HEK293 (cell line): ENCODE measurements around the gene SYNGR3.

Source experiments
- CTCF ChIA-PET: fragments of 350-600 bp; formaldehyde crosslinking; extraction: SDS; loops from one replicate; lab custom pipeline; 2021; ENCODE audit warnings: antibody characterized with exemption; lab: Yijun Ruan, JAX
- POLR2A ChIA-PET: fragments of 300-600 bp; formaldehyde crosslinking; extraction: SDS; loops from one replicate; lab custom pipeline; 2020; ENCODE audit warnings: antibody characterized with exemption, inconsistent platforms; lab: Yijun Ruan, JAX
- H3K27ac ChIP-seq: fragments of 200-500 bp; sonication (Bioruptor generic); 2 replicates; pipeline ENCODE4 v1.5.1; 2014; ENCODE audit warnings: low read depth, low read length, control low read depth, inconsistent platforms; ENCODE audit errors: extremely low read depth
- H3K36me3 ChIP-seq, 2 experiments: fragments of 200-500 bp in 1 of 2; sonication (Bioruptor generic) in 1 of 2; 1 replicate in 1 of 2; 2 replicates in 1 of 2; pipeline ENCODE4 v1.5.1; 2014 to 2017; ENCODE audit warnings: inconsistent platforms in 2 of 2, low read length in 2 of 2; ENCODE audit not compliant: control insufficient read depth in 2 of 2, insufficient read depth in 1 of 2
- H3K4me1 ChIP-seq: fragments of 200-500 bp; sonication (Bioruptor generic); 2 replicates; pipeline ENCODE4 v1.5.1; 2014; ENCODE audit warnings: mild to moderate bottlenecking, low read length, inconsistent platforms; ENCODE audit not compliant: control insufficient read depth, insufficient read depth
- H3K4me3 ChIP-seq: 2 replicates; pipeline ENCODE4 v1.5.1; 2011; ENCODE audit warnings: low read depth, mild to moderate bottlenecking, control low read depth, low read length, moderate library complexity
- H3K9me3 ChIP-seq: fragments of 200-500 bp; sonication (Bioruptor generic); 2 replicates; pipeline ENCODE4 v1.5.1; 2014; ENCODE audit warnings: low read depth, low read length, inconsistent platforms; ENCODE audit not compliant: control insufficient read depth, insufficient read depth
- GFI1B ChIP-seq: fragments of 450-650 bp; formaldehyde crosslinking; IDR thresholded peaks from 2 replicates; pipeline ENCODE4 v1.5.1; 2016; ENCODE audit warnings: missing biosample characterization, missing genetic modification characterization
- OSR2 ChIP-seq: fragments of 450-650 bp; formaldehyde crosslinking; IDR thresholded peaks from 2 replicates; pipeline ENCODE4 v1.5.1; 2016; ENCODE audit warnings: missing biosample characterization, missing genetic modification characterization
- PRDM6 ChIP-seq: fragments of 450-650 bp; formaldehyde crosslinking; IDR thresholded peaks from 2 replicates; pipeline ENCODE4 v1.5.1; 2017; ENCODE audit warnings: missing biosample characterization, missing genetic modification characterization
- REST ChIP-seq: fragments of 450-650 bp; formaldehyde crosslinking; IDR thresholded peaks from 2 replicates; pipeline ENCODE4 v1.5.1; 2016; ENCODE audit warnings: missing biosample characterization, missing genetic modification characterization
- SALL2 ChIP-seq: fragments of 450-650 bp; formaldehyde crosslinking; IDR thresholded peaks from 2 replicates; pipeline ENCODE4 v1.5.0; 2017; ENCODE audit warnings: missing biosample characterization, mild to moderate bottlenecking, missing genetic modification characterization, borderline replicate concordance
- SCRT2 ChIP-seq: fragments of 450-650 bp; formaldehyde crosslinking; IDR thresholded peaks from 2 replicates; pipeline ENCODE4 v1.5.1; 2016; ENCODE audit warnings: missing biosample characterization, missing genetic modification characterization
- SP2 ChIP-seq: fragments of 450-650 bp; formaldehyde crosslinking; IDR thresholded peaks from 2 replicates; pipeline ENCODE4 v1.5.1; 2016; ENCODE audit warnings: missing biosample characterization, missing genetic modification characterization
- ZBTB48 ChIP-seq: fragments of 450-650 bp; formaldehyde crosslinking; IDR thresholded peaks from 2 replicates; pipeline ENCODE4 v1.5.1; 2016; ENCODE audit warnings: missing biosample characterization, missing genetic modification characterization
- ZFP41 ChIP-seq: fragments of 450-650 bp; formaldehyde crosslinking; IDR thresholded peaks from 2 replicates; pipeline ENCODE4 v1.5.1; 2016; ENCODE audit warnings: missing biosample characterization, missing genetic modification characterization, borderline replicate concordance
- ZNF10 ChIP-seq: fragments of 450-650 bp; formaldehyde crosslinking; IDR thresholded peaks from 2 replicates; pipeline ENCODE4 v1.5.1; 2017; ENCODE audit warnings: missing biosample characterization, missing genetic modification characterization
- ZNF138 ChIP-seq: fragments of 450-650 bp; formaldehyde crosslinking; IDR thresholded peaks from 2 replicates; pipeline ENCODE4 v1.5.1; 2016; ENCODE audit warnings: missing biosample characterization, missing genetic modification characterization, borderline replicate concordance
- ZNF146 ChIP-seq: fragments of 450-650 bp; formaldehyde crosslinking; IDR thresholded peaks from 2 replicates; pipeline ENCODE4 v1.5.1; 2016; ENCODE audit warnings: missing biosample characterization, missing genetic modification characterization
- ZNF211 ChIP-seq: fragments of 450-650 bp; formaldehyde crosslinking; IDR thresholded peaks from 2 replicates; pipeline ENCODE4 v1.5.1; 2016; ENCODE audit warnings: low read depth, missing biosample characterization, missing genetic modification characterization
- ZNF362 ChIP-seq: fragments of 450-650 bp; formaldehyde crosslinking; IDR thresholded peaks from 2 replicates; pipeline ENCODE4 v1.5.1; 2016; ENCODE audit warnings: missing biosample characterization, missing genetic modification characterization
- ZNF404 ChIP-seq: fragments of 450-650 bp; formaldehyde crosslinking; IDR thresholded peaks from 2 replicates; pipeline ENCODE4 v1.5.1; 2017; ENCODE audit warnings: missing biosample characterization, missing genetic modification characterization
- ZNF544 ChIP-seq: fragments of 450-650 bp; formaldehyde crosslinking; IDR thresholded peaks from 2 replicates; pipeline ENCODE4 v1.5.0; 2017; ENCODE audit warnings: missing biosample characterization, missing genetic modification characterization
- ZNF704 ChIP-seq: fragments of 450-650 bp; formaldehyde crosslinking; IDR thresholded peaks from 2 replicates; pipeline ENCODE4 v1.5.1; 2016; ENCODE audit warnings: missing biosample characterization, missing genetic modification characterization
- ZNF707 ChIP-seq: fragments of 450-650 bp; formaldehyde crosslinking; IDR thresholded peaks from 2 replicates; pipeline ENCODE4 v1.5.1; 2016; ENCODE audit warnings: missing biosample characterization, missing genetic modification characterization
- ZNF747 ChIP-seq: fragments of 450-650 bp; formaldehyde crosslinking; IDR thresholded peaks from 2 replicates; pipeline ENCODE4 v1.5.1; 2016; ENCODE audit warnings: missing biosample characterization, missing genetic modification characterization
- ZNF776 ChIP-seq: fragments of 450-650 bp; formaldehyde crosslinking; IDR thresholded peaks from 2 replicates; pipeline ENCODE4 v1.5.0; 2017; ENCODE audit warnings: missing biosample characterization, missing genetic modification characterization, borderline replicate concordance
- ZSCAN30 ChIP-seq: fragments of 450-650 bp; IDR thresholded peaks from 2 replicates; pipeline ENCODE4 v1.5.1; 2018; ENCODE audit warnings: missing biosample characterization, mild to moderate bottlenecking, missing genetic modification characterization, moderate library complexity

SYNGR3 gene

GRCh38 chr16:1949507-1949906, 40.3 kb upstream of the SYNGR3 start:
- no peak overlapping the region for H3K4me3 ChIP-seq
- POLR2A ChIA-PET = interaction anchor here (1.8 kb wide), 1 partner anchor 15 kb away, joined by 6 read pairs; the partner anchor contains the start of gene RPS2
- TF ChIP-seq ZNF138 (tag by site-specific recombination) (no peak), ZNF704 (tag by site-specific recombination) (no peak), ZNF404 (tag by site-specific recombination) (no peak), GFI1B (tag by site-specific recombination) (no peak), REST (tag by site-specific recombination) (no peak)
- TF ChIP-seq, all 188 proteins: peak for 0
- no peaks in the 10 kb centered on the region for H3K9me3 ChIP-seq
- H3K27ac ChIP-seq = no peak overlapping the region
- no peaks in the 10 kb centered on the region for H3K36me3 ChIP-seq
- no peaks in the 10 kb centered on the region for H3K4me1 ChIP-seq
- CTCF ChIA-PET = no interaction called here

- TF ChIP-seq ZSCAN30 = no peak
- no peak for TF ChIP-seq ZNF211 (tag by site-specific recombination)
- TF ChIP-seq ZNF776 (tag by site-specific recombination) = no peak
- no peak for TF ChIP-seq ZNF362 (tag by site-specific recombination)
- no peak for TF ChIP-seq ZNF747 (tag by site-specific recombination)
- no peak for TF ChIP-seq ZNF10 (tag by site-specific recombination)
- no peak for TF ChIP-seq ZNF544 (tag by site-specific recombination)
- TF ChIP-seq SALL2 = no peak
- TF ChIP-seq ZNF707 (tag by site-specific recombination) = no peak
- no peak for TF ChIP-seq ZNF146 (tag by site-specific recombination)
- no peak for TF ChIP-seq SP2 (tag by site-specific recombination)
- TF ChIP-seq ZBTB48 (tag by site-specific recombination) = no peak
- TF ChIP-seq SCRT2 = no peak
- TF ChIP-seq OSR2 = no peak
- no peak for TF ChIP-seq ZFP41 (tag by site-specific recombination)
- no peak for TF ChIP-seq PRDM6 (tag by site-specific recombination)
- TF ChIP-seq, all 188 proteins: peak for 0
- Histone ChIP-seq H3K4me1 (no peaks in the 10 kb centered on the region), H3K36me3 (no peaks in the 10 kb centered on the region), H3K27ac (no peak overlapping the region), H3K4me3 (no peak overlapping the region), H3K9me3 (no peaks in the 10 kb centered on the region)
- ChIA-PET CTCF (no interaction called here), POLR2A (interaction anchor here (0.6 to 3.5 kb wide), 3 partner anchors 10 to 48 kb away, joined by 7 to 19 read pairs (median 7); partner anchors contain the start of genes NDUFB10 and RPS2)
These were observed 39.7 kb upstream of the SYNGR3 start for GRCh38 chr16:1950047-1950446.
